H1 (cell line): ENCODE measurements around the gene CYP4F11. TPM values are rescaled to one million over a fixed set of nuclear protein-coding genes. Genes with fewer than 3 reads are reported as not detected.

Source experiments
- CTCF ChIA-PET: fragments of 300-600 bp; sonication (Branson Sonifier 250); formaldehyde crosslinking; loops from one replicate; lab custom pipeline; 2021; ENCODE audit not compliant: partially characterized antibody; lab: Charles Lee
- POLR2A ChIA-PET: fragments of 300-600 bp; sonication (Branson Sonifier 250); formaldehyde crosslinking; loops from one replicate; lab custom pipeline; 2021; ENCODE audit warnings: inconsistent platforms; ENCODE audit not compliant: partially characterized antibody; lab: Charles Lee
- DNase-seq, 2 experiments: peaks; one replicate each; pipeline versions ENCODE4 v3.0.0 to v3.0.0-alpha.2; 2010 to 2022; ENCODE audit warnings: low spot score in 2 of 2, low read depth in 1 of 2, mixed read lengths in 1 of 2
- FAIRE-seq: peaks from 2 replicates; lab custom pipeline; 2011; peaks lifted over from hg19 to GRCh38; lab: Jason Lieb, UNC
- H2AFZ ChIP-seq: 2 replicates; pipeline ENCODE4 v1.8.1; 2012; ENCODE audit warnings: low read length, inconsistent platforms
- H2AK5ac ChIP-seq: 2 replicates; pipeline ENCODE4 v1.6.1; 2013; ENCODE audit warnings: low read depth, low read length
- H2BK120ac ChIP-seq: replicated peaks from 2 replicates; pipeline ENCODE3; 2013; ENCODE audit warnings: low read depth, low read length, inconsistent platforms
- H2BK12ac ChIP-seq: 2 replicates; pipeline ENCODE4 v1.6.1; 2013; ENCODE audit warnings: low read depth, low read length
- H2BK15ac ChIP-seq: 2 replicates; pipeline ENCODE4 v1.6.1; 2013; ENCODE audit warnings: low read length
- H2BK20ac ChIP-seq: 2 replicates; pipeline ENCODE4 v1.6.1; 2013; ENCODE audit warnings: low read length
- H2BK5ac ChIP-seq: 2 replicates; pipeline ENCODE4 v1.6.1; 2013; ENCODE audit warnings: low read depth, low read length
- H3K14ac ChIP-seq: 2 replicates; pipeline ENCODE4 v1.6.1; 2013; ENCODE audit warnings: inconsistent platforms; ENCODE audit not compliant: insufficient read length
- H3K18ac ChIP-seq: 2 replicates; pipeline ENCODE4 v1.6.1; 2013; ENCODE audit warnings: low read length; ENCODE audit errors: extremely low read depth
- H3K23ac ChIP-seq: 2 replicates; pipeline ENCODE4 v1.6.1; 2013; ENCODE audit warnings: inconsistent platforms; ENCODE audit not compliant: insufficient read length
- H3K23me2 ChIP-seq: 2 replicates; pipeline ENCODE4 v1.6.1; 2013; ENCODE audit warnings: low read depth, low read length
- H3K27ac ChIP-seq: 2 replicates; pipeline ENCODE4 v1.6.1; 2011; ENCODE audit warnings: low read depth, low read length, inconsistent platforms
- H3K27me3 ChIP-seq, 4 experiments: replicated peaks in 1 of 4; 1 replicate in 1 of 4; 2 replicates in 3 of 4; pipeline versions ENCODE4 v1.6.1 to v1.8.1; 2011 to 2013; ENCODE audit warnings: low read length in 3 of 4, mild to moderate bottlenecking in 3 of 4, inconsistent platforms in 2 of 4, mixed read lengths in 2 of 4, moderate library complexity in 1 of 4; ENCODE audit not compliant: control insufficient read depth in 3 of 4, insufficient read depth in 3 of 4; ENCODE audit errors: extremely low read depth in 1 of 4
- H3K36me3 ChIP-seq, 4 experiments: 2 replicates each; pipeline versions ENCODE4 v1.6.1 to v1.8.1; 2011 to 2013; ENCODE audit warnings: mild to moderate bottlenecking in 4 of 4, low read length in 3 of 4, moderate library complexity in 2 of 4, control low read depth in 1 of 4, inconsistent platforms in 1 of 4; ENCODE audit not compliant: insufficient read depth in 4 of 4, control insufficient read depth in 2 of 4
- H3K4ac ChIP-seq: replicated peaks from 2 replicates; pipeline ENCODE3; 2013; ENCODE audit warnings: low read length, low read depth, mixed read lengths, inconsistent platforms; ENCODE audit not compliant: insufficient read length
- H3K4me1 ChIP-seq, 4 experiments: replicated peaks in 1 of 4; 1 replicate in 1 of 4; 2 replicates in 3 of 4; pipeline versions ENCODE4 v1.6.1 to v1.8.1; 2011 to 2013; ENCODE audit warnings: low read length in 3 of 4, inconsistent platforms in 2 of 4, mixed read lengths in 1 of 4; ENCODE audit not compliant: insufficient read depth in 4 of 4, control insufficient read depth in 3 of 4
- H3K4me2 ChIP-seq, 2 experiments: 2 replicates each; pipeline versions ENCODE4 v1.6.1 to v1.8.1; 2011 to 2013; ENCODE audit warnings: low read depth in 2 of 2, low read length in 2 of 2, control low read depth in 1 of 2, inconsistent platforms in 1 of 2, mild to moderate bottlenecking in 1 of 2; ENCODE audit not compliant: insufficient read depth in 1 of 2
- H3K4me3 ChIP-seq, 4 experiments: fragments of 200-600, 300-600 bp in 1 of 4; sonication (generic), shearing (Covaris generic), sonication (Bioruptor Twin) in 1 of 4; 2 replicates each; pipeline versions ENCODE4 v1.5.1 to v1.8.1; 2011 to 2016; ENCODE audit warnings: low read length in 4 of 4, low read depth in 3 of 4, control low read depth in 2 of 4, inconsistent platforms in 2 of 4, mild to moderate bottlenecking in 2 of 4, mixed read lengths in 1 of 4, moderate library complexity in 1 of 4; ENCODE audit not compliant: insufficient read depth in 2 of 4; ENCODE audit errors: extremely low read depth in 1 of 4
- H3K56ac ChIP-seq: replicated peaks from 2 replicates; pipeline ENCODE3; 2013; ENCODE audit warnings: low read depth, mild to moderate bottlenecking, mixed read lengths, low read length, inconsistent platforms; ENCODE audit not compliant: insufficient read length
- H3K79me1 ChIP-seq: 2 replicates; pipeline ENCODE4 v1.6.1; 2013; ENCODE audit warnings: low read depth, low read length, control low read depth
- H3K79me2 ChIP-seq, 2 experiments: 2 replicates each; pipeline versions ENCODE4 v1.6.1 to v1.8.1; 2012 to 2013; ENCODE audit warnings: low read length in 2 of 2, mild to moderate bottlenecking in 2 of 2, inconsistent platforms in 1 of 2; ENCODE audit not compliant: insufficient read depth in 2 of 2, control insufficient read depth in 1 of 2
- H3K9ac ChIP-seq, 4 experiments: replicated peaks in 1 of 4; 1 replicate in 1 of 4; 2 replicates in 3 of 4; pipeline versions ENCODE4 v1.6.1 to v1.8.1; 2011 to 2013; ENCODE audit warnings: low read depth in 3 of 4, low read length in 3 of 4, control low read depth in 2 of 4, mild to moderate bottlenecking in 2 of 4, moderate library complexity in 2 of 4, inconsistent platforms in 1 of 4; ENCODE audit errors: extremely low read depth in 1 of 4
- H3K9me3 ChIP-seq, 2 experiments: 2 replicates each; pipeline versions ENCODE4 v1.6.1 to v1.8.1; 2012 to 2013; ENCODE audit warnings: mild to moderate bottlenecking in 2 of 2, moderate library complexity in 2 of 2, control low read depth in 1 of 2, inconsistent platforms in 1 of 2, low read depth in 1 of 2, low read length in 1 of 2, mixed read lengths in 1 of 2; ENCODE audit not compliant: insufficient read depth in 2 of 2
- H4K20me1 ChIP-seq, 2 experiments: replicated peaks in 1 of 2; 2 replicates each; pipeline versions ENCODE3 to v1.8.1; 2011 to 2013; ENCODE audit warnings: inconsistent platforms in 2 of 2, low read length in 2 of 2, mild to moderate bottlenecking in 1 of 2; ENCODE audit not compliant: insufficient read depth in 2 of 2, control insufficient read depth in 1 of 2
- H4K5ac ChIP-seq: 2 replicates; pipeline ENCODE4 v1.6.1; 2013; ENCODE audit warnings: low read length, low read depth, mixed read lengths, inconsistent platforms; ENCODE audit not compliant: insufficient read length
- H4K8ac ChIP-seq: 2 replicates; pipeline ENCODE4 v1.8.0; 2013; ENCODE audit warnings: mild to moderate bottlenecking, moderate library complexity, low read length, inconsistent platforms; ENCODE audit not compliant: insufficient read depth; ENCODE audit errors: extremely low read depth
- H4K91ac ChIP-seq: replicated peaks from 2 replicates; pipeline ENCODE3; 2013; ENCODE audit warnings: low read length, mixed read lengths, inconsistent platforms; ENCODE audit not compliant: insufficient read length
- CHD2 ChIP-seq: IDR thresholded peaks from 2 replicates; pipeline ENCODE4 v1.6.1; 2012; ENCODE audit warnings: low read length, improper control_type of control experiment
- GABPA ChIP-seq: IDR thresholded peaks from 2 replicates; pipeline ENCODE4 v1.6.1; 2011; ENCODE audit warnings: mild to moderate bottlenecking, low read length, moderate library complexity, borderline replicate concordance; ENCODE audit not compliant: insufficient read depth
- NRF1 ChIP-seq: IDR thresholded peaks from 2 replicates; pipeline ENCODE4 v1.6.1; 2011; ENCODE audit warnings: mild to moderate bottlenecking, low read depth, low read length, improper control_type of control experiment
- RXRA ChIP-seq: IDR thresholded peaks from 2 replicates; pipeline ENCODE4 v1.6.1; 2011; ENCODE audit warnings: low read depth, mild to moderate bottlenecking, low read length, moderate library complexity; ENCODE audit not compliant: insufficient read depth
- SIX5 ChIP-seq: IDR thresholded peaks from 2 replicates; pipeline ENCODE4 v1.6.1; 2011; ENCODE audit warnings: mild to moderate bottlenecking, low read depth, low read length
- SP1 ChIP-seq: IDR thresholded peaks from 2 replicates; pipeline ENCODE4 v1.6.1; 2011; ENCODE audit warnings: low read depth, low read length
- SRF ChIP-seq: IDR thresholded peaks from 2 replicates; pipeline ENCODE4 v1.6.1; 2011; ENCODE audit warnings: mild to moderate bottlenecking, low read depth, low read length, moderate library complexity
- TCF12 ChIP-seq: IDR thresholded peaks from 2 replicates; pipeline ENCODE4 v1.6.1; 2011; ENCODE audit warnings: low read depth, mild to moderate bottlenecking, low read length
- WGBS, 2 experiments: shearing (Covaris generic) in 1 of 2; methylation state at CpG; one replicate each; pipeline versions ENCODE4 v1.1.6 to v1.1.7; 2013 to 2015; ENCODE audit warnings: low lambda C conversion rate in 2 of 2, mixed read lengths in 2 of 2, inconsistent platforms in 1 of 2, low coverage in 1 of 2, missing lambda C conversion rate in 1 of 2; ENCODE audit not compliant: insufficient replicate concordance in 2 of 2, insufficient coverage in 1 of 2, insufficient read length in 1 of 2; ENCODE audit errors: extremely low coverage in 1 of 2, missing lambda C conversion rate in 1 of 2; 5-methylcytosine and 5-hydroxymethylcytosine counted together
- polyA plus RNA-seq, 7 experiments: library from polyadenylated mRNA; depleted of rRNA in 3 of 7; stranded (reverse) in 5 of 7; unstranded in 2 of 7; fragments of >200 nt in 5 of 7; fragments of 200-250 nt in 2 of 7; gene quantifications; 1 replicate in 5 of 7; 2 replicates in 1 of 7; 4 replicates in 1 of 7; pipeline versions ENCODE4 v1.2.1 to v1.2.3, GENCODE V29; 2011 to 2013; ENCODE audit warnings: missing spikeins in 2 of 7, mixed read lengths in 2 of 7
- total RNA-seq: library from RNA; stranded (reverse); fragmentation: NEBNext Ultra II Directional; extraction: Animal tissue kit (Norgen Biotek cat#: 25700); gene quantifications from 2 replicates; pipeline ENCODE4 v1.2.1, GENCODE V29; 2021
- TF ChIP-seq, protein P1 (sequence below): IDR thresholded peaks from 2 replicates; pipeline ENCODE4 v1.6.1; 2011; ENCODE audit warnings: low read length, improper control_type of control experiment

CYP4F11 gene
- total and polyA plus RNA-seq, 2 of the 8 experiments (the other 6 are each of a cell fraction or from before 2014, with no cell fraction given) = not detected

DNA sequence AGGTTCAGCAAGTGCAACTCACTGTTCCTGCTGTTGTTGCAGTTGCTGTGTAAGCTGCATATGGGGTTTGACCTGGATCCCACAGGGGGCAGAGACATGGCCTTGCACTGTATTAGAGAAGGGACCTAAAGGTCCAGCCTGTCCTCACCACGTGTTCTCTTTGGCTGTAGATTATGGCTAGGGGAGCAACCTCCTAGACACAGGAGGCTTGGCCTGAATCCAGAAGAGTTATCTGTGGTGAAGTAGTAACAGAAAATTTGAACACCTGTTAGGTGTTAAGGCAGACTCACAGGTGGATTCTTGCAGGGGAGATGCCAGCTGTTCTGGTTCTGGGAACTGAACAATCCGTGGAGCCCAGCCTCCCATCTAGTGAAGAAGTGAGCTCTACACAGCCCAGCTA is 3.4 kb upstream of the CYP4F11 start:
- Histone ChIP-seq H2AFZ (no peak overlapping the region), H3K4me3 (no peak overlapping the region), H2AK5ac (no peak overlapping the region), H3K36me3 (no peaks in the 10 kb centered on the region), H2BK120ac (no peak overlapping the region), H3K79me1 (no peaks in the 10 kb centered on the region), H4K8ac (no peak overlapping the region), H4K5ac (no peak overlapping the region), H3K9me3 (peaks cover 62 to 82% of the 10 kb centered on the region in 2 experiments), H2BK12ac (no peak overlapping the region), H4K20me1 (no peaks in the 10 kb centered on the region), H2BK20ac (no peak overlapping the region), H2BK5ac (no peak overlapping the region), H3K4me2 (no peak overlapping the region), H2BK15ac (no peak overlapping the region), H4K91ac (no peak overlapping the region), H3K27ac (no peak overlapping the region), H3K9ac (no peak overlapping the region), H3K79me2 (no peaks in the 10 kb centered on the region), H3K27me3 (no peaks in the 10 kb centered on the region), H3K14ac (no peak overlapping the region), H3K18ac (no peak overlapping the region), H3K23me2 (no peaks in the 10 kb centered on the region), H3K23ac (no peak overlapping the region), H3K4me1 (no peaks in the 10 kb centered on the region), H3K4ac (no peak overlapping the region), H3K56ac (no peak overlapping the region)
- 46% methylated on average over 2 of the region's 2 CpGs; no CpG with 5 or more reads in 1 of the 2 experiments for WGBS, 2 experiments
- CTCF ChIA-PET = no interaction called here
- FAIRE-seq (no peak), DNase-seq (no peak)
- POLR2A ChIA-PET = no interaction called here
- TF ChIP-seq SRF (no peak), SP1 (no peak), SIX5 (no peak), CHD2 (no peak), RXRA (no peak), TCF12 (no peak), GABPA (no peak), NRF1 (no peak)
- TF ChIP-seq, protein P1, sequence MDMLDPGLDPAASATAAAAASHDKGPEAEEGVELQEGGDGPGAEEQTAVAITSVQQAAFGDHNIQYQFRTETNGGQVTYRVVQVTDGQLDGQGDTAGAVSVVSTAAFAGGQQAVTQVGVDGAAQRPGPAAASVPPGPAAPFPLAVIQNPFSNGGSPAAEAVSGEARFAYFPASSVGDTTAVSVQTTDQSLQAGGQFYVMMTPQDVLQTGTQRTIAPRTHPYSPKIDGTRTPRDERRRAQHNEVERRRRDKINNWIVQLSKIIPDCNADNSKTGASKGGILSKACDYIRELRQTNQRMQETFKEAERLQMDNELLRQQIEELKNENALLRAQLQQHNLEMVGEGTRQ = no peak
